HG02623 (cell line): Measurements from ENCODE around the gene PTPRB.

Experiments
- ATAC-seq: cut with Tn5 transposase; IDR thresholded peaks from one replicate; pipeline ENCODE4 v1.9.1; 2021; ENCODE audit warnings: moderate library complexity; ENCODE audit not compliant: unreplicated experiment

PTPRB gene

DNA sequence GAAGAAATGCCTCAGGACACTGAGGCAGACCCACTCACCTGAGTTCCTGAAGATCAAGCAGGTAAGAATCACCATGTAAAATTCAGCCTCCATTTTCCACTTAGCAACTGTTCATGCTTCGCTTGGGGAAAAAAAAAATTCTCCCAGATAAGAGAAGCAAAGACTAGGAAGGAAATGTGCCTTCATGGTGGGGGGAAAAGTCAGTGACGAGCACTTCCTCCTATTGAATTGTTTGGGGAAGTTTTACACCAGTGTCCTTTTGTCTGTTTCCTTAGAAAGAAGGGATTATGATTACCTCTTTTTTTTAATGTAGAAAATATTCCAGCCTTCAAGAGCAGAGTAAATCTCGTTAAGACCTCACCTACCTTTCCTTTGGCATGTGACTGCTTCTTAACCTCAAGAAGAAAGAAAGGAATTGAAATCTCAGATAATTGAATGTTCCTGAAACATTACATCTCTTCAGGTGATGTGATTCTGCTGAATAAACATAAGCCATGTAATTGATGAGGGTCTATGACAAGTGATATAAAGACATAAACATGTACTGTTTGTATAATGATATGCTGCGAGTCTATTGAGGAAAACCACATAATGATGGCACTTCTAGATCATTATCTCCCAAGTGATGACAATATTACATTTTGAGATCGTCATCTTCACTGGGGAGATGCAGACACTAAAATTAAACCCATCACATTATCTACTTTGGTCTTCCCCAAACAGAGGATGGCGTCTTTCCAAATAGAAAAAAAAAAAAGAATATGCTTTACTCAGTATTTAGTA lies at the start of gene PTPRB:
TSS of gene PTPRB (minus strand) at position 127 of the 783 bp plus-strand sequence. CDS start at position 93, 34 bp downstream.
- ATAC-seq = no peak

DNA sequence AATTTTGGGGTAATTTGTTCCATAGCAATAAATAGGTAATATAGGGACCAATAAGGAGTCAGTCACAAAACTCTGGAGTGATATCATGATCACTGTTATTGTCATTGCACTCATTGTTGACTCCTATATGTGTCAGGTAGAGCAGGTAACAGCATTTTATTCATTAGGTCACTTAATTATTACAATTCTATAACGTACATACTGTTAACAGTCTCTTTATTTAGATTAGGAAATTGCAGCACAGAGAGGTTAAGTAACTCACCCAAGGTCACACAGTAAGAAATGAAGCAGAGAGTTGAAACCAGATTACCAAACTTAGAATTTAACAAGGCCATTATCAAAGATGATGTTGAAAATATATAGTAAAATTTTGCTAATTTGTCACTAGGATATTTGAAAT lies 49.7 kb upstream of the PTPRB start:
- ATAC-seq = no peak

GRCh38 chr12:70686299-70686698 lies 49.1 kb upstream of the PTPRB start:
- no peak for ATAC-seq

DNA sequence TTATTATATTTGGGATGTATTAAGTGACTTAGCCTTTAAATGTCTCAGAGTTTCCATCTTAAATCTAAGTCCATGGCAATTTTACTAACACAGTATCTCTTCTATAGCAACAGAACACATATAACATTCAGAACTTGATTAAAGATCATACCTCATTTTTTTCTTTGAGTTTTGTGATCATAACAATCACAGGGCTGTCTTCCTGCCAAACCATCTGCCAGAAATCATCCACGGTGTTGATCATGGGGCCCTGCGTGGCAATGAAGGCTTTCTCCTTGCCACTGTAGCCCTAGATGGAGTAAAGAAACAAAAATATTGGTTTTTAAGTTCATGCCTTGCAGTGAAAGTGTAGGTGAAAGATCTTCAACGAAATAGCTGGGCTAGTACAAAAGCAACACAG lies 46.7 kb upstream of the PTPRB start:
- ATAC-seq = no peak

DNA sequence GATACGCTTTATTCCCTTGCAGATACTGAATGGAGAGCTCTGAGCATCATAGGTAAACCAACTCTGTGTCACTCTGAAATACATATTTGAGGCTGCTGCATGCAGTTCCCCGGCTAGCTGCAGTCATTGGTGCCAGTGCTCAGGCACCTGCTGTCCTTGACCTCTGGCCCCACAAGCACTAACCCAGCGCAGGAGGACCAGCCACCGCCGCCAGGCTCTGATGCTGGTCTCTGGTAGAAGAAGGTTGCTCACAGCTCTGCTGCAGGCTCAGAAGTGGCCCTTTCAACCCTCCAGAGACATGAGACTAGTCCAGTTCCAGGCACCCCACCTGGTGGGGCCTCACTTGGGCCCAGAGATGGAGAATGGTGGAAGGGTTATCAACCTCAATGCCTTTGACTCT lies 34.5 kb upstream of the PTPRB start:
- ATAC-seq = no peak

DNA sequence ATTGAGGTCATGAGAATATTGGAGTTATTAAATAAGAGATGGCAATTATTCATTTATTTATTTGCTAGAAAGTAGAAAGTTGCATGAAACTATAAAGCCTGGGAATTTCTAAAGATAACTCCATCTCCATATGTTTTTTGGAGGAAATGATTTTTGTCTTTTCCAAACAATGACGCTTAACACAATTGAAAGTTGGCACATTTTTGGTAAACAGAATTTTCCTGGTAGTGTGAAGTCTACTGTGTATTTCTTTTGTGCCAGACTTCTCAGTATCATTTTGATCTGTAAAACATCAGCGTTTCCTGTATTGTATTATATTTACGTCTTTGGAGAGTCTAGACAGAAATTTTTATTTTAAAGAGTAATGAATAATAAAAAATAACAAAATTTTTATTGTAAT lies 33.7 kb upstream of the PTPRB start:
- ATAC-seq = no peak

DNA sequence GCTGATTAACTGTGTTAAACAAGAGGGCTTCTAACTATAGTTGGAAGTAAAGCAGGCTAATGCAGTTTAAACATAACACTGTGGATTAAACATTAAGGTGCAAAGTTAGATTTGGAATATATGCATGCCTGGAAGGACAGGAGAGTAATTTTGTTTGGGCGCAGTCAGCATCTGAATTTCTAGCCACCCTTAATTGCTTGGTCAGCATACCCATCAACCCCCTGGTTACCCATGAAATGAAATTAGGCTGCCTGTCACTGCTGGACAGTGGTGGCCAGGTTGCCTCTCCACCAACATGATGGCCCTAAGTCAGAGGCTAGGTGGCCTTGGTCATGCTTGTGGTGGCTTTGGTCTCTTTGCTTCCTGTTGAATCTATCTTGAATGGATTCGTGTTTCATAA lies 30.0 kb upstream of the PTPRB start:
- no peak for ATAC-seq

DNA sequence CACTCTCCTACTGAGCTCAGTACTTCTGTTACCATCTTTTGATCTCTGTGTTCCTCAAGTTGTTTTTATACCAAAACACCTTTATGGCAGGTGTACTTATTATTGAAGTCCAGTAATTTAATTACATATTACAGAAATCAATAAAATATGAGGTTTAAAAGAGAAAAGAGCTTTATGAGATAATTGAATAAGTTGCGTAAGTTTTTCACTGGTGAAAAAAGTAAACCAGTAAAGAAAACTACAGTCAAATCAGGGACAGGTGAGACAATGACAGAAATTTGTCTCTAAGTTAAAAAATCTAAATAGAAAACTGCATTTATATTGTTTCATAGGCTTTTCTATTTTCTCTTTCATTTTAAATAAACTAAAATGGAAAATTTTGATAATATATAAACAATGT lies 29.1 kb upstream of the PTPRB start:
- ATAC-seq = no peak

DNA sequence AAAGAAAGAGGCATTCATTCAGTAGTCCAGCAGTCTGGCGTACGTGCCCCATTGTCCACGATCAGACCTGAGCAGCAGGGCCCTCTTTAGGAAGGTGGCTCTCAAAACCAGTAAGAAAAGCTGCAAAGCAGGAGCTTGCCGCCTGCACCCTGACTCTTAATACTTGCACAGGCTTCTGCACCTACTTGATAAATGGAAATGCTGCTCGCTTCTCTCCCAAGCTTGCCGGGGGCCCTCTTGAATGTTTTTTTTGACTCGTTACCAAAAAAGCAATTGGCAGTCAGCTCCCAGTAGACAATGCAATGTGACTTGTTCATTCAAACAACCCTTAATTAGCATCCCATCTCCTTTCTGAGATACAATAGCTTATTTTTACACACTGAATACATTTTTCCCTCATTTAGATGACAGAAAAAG lies 27.2 kb upstream of the PTPRB start:
- ATAC-seq = no peak

- no peak for ATAC-seq
These were observed 26.6 kb upstream of the PTPRB start for GRCh38 chr12:70663838-70664237.

GRCh38 chr12:70661466-70662161 lies 24.4 kb upstream of the PTPRB start:
- ATAC-seq = no peak

GRCh38 chr12:70660620-70661219 lies 23.5 kb upstream of the PTPRB start:
- no peak for ATAC-seq

GRCh38 chr12:70660002-70660604 lies 22.9 kb upstream of the PTPRB start:
- ATAC-seq = no peak

GRCh38 chr12:70659077-70659606 lies 21.9 kb upstream of the PTPRB start:
- no peak for ATAC-seq

DNA sequence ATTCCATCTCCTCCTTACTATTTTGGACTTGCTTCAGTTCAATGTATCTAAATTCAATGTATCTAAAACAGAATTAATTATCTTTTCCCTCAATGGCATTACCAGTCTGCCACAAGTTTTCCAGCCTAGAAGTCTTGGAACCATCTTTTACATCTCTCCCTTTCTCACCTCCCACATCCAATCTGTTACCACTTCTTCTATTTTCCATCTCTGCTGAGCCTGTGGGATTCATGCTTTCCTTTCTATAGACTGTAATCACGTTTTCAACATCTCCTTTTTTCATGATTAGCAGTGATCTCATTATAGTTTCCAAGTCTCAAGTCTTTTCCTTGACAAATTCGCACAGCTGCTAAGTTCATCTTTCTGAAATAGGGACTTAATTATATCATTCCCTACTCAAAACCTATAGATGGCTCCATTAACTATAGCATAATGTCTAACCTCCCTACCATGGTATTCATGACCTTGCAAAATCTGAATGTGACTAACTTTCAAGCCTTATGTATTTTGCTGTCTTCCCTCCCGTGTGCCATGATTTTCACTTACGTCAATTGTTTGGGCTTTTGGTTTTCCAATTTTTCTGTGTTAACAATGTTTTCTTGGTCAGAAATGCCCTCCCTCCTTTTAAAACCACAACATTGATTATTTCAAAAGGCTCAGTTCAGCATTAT lies 20.5 kb upstream of the PTPRB start:
- ATAC-seq = no peak

DNA sequence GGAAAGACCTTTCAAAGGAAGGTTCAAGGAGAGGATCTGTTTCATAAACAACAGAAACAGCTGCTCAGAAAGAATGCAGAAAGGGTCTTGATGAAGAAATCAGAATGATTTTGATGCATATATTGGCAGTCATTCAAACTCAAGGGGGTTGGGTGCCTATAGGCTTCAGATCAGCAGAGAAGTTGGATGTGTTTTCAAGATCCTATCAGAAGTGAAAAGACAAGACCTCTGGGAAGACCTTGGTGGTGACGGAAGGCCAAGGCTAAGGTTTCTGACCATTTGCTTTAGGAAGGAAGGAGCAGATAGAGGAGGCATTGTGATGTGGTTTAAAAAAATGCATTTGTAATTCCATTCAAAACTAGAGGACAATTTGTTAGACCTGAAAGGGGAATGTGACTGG lies 15.2 kb upstream of the PTPRB start:
- no peak for ATAC-seq

DNA sequence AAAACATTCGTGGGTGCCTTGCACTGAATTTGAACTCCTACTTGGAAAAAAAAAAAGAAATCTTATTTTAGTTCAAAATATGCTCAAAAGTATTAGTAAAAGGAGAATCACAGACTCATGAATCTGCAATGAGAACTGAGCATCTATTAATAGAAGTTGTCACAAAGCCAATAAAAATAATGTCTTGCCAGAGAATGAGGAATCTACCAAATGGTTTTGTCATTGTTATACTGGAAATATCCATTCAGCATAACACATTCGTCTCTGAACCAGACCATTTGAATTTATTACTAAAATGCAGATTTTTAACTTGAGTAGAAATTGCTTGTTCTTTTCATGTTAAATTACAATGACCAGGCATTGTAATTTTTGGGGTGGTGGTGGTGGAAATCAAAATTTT lies 11.6 kb upstream of the PTPRB start:
- no peak for ATAC-seq

DNA sequence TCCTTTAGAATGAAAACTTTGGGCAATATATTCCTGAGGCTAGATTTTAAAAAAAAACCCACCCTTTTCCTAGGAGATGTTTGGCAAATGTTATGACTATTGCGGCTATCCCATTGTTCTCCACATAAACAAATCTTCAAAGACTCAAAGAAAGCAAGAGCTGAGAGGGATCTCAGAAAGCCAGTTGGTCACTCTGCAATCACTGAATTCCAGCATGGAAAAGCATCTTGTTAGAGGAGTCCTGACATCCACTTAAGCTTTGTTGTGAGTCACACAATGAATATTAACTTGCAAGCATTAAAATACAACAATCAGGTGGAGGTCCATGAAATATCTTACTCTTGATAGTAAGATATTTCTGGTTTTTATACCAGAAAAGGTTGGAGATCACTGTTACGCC lies 11.0 kb upstream of the PTPRB start:
- no peak for ATAC-seq

DNA sequence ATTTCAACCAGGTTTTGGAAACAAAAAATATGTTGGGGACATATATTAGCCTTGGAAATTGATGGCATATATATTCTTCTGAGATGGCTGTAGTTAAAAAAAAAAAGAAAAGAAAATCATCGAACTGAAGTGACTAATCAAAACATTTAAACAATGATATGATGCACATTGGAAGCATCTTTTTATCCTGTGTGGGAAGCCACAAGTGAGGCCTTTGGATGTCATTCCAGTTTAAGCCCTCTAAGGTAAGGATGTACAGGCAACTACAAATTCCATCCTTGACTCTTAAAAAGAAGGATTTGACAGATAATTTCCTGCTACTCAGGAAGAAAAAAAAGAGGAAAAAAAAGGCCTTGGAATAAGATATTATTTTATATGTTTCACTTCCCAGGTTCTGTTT lies 9.6 kb upstream of the PTPRB start:
- no peak for ATAC-seq

DNA sequence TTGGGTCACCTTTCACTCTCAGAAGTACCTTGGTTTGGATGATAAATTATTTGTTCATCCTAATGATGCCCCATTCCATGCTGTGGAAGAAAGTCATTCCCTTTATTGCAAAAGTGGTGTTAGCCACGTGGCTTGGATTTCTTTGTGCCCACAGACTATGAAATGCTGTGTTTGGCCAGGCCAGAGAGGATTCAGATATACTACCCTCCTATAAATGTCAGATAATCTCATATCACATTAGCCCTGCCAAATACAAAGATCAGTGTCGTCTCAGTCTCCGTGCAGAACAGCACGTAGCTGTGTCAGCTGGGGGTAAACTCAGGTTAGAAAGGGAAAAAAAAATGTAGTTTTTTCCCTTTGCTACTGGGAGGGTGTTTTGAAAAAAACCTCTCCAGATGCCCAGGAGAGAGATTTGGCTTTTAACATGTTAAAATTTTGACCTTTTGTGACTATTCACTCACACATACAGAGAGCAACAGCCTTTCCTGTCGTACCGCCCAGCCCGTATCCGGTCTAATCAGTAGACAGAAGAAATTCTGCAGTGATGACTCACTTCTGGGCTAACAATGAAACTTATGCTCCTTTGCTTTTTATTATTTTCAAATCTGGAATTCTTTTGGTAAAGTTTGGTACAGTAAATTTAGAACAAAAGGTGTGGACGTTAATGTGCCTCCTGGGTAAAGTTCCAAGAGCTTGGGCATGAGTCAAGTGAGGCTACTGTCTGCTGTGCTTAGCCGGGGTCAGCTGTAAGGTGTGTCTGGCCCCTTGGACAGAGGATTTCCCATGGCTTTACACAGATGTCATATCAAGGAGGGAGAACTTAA lies 8.5 kb upstream of the PTPRB start:
- no peak for ATAC-seq
